ENCODE results near the gene UBXN2A.
"Not testable (repeated sequence)": the region's sequence is repeated elsewhere in the genome, so short reads cannot be mapped to it uniquely, and the experiment has no call there.

UBXN2A gene

GRCh38 chr2:23947350-23947749 is 7.1 kb downstream of the UBXN2A start:
- no peaks in the 10 kb centered on the region for H3K36me3 ChIP-seq (ENCODE audit: control insufficient read depth, insufficient read depth, low read length)
- H3K27ac ChIP-seq = no peak overlapping the region
- H3K9ac ChIP-seq = no peak overlapping the region
- no peak overlapping the region for H2AFZ ChIP-seq
- H3K27me3 ChIP-seq (ENCODE audit: control insufficient read depth, insufficient read depth, low read length) = no peaks in the 10 kb centered on the region
- no peak for TF ChIP-seq CTCF (IDR thresholded peaks at IDR 0.05)
- H3K4me2 ChIP-seq (ENCODE audit: low read length) = no peak overlapping the region
- no peaks in the 10 kb centered on the region for H3K9me3 ChIP-seq (ENCODE audit: control insufficient read depth, low read length)
- H3K4me3 ChIP-seq (ENCODE audit: low read depth, low read length) = no peak overlapping the region
- peaks cover 3% of the 10 kb centered on the region for H3K4me1 ChIP-seq
- H3K79me2 ChIP-seq = peaks cover 28% of the 10 kb centered on the region

- not testable (repeated sequence) for H3K4me1 ChIP-seq; H3K27me3 ChIP-seq (ENCODE audit: control insufficient read depth, insufficient read depth, low read length); H3K4me2 ChIP-seq (ENCODE audit: low read length); H3K36me3 ChIP-seq (ENCODE audit: control insufficient read depth, insufficient read depth, low read length); H3K9me3 ChIP-seq (ENCODE audit: control insufficient read depth, low read length); H2AFZ ChIP-seq; H3K4me3 ChIP-seq (ENCODE audit: low read depth, low read length); H3K27ac ChIP-seq; H3K9ac ChIP-seq
- peaks cover 21% of the 10 kb centered on the region for H3K79me2 ChIP-seq
Observed at GRCh38 chr2:23952558-23952957, 12.3 kb downstream of the UBXN2A start.

- H3K4me2 ChIP-seq (ENCODE audit: low read length) = no peak overlapping the region
- H3K36me3 ChIP-seq (ENCODE audit: control insufficient read depth, insufficient read depth, low read length) = no peaks in the 10 kb centered on the region
- H3K27ac ChIP-seq = no peak overlapping the region
- H3K4me3 ChIP-seq (ENCODE audit: low read depth, low read length) = no peak overlapping the region
- no peak overlapping the region for H3K9ac ChIP-seq
- TF ChIP-seq CTCF (IDR thresholded peaks at IDR 0.05) = no peak
- H3K27me3 ChIP-seq (ENCODE audit: control insufficient read depth, insufficient read depth, low read length) = no peaks in the 10 kb centered on the region
- no peaks in the 10 kb centered on the region for H3K9me3 ChIP-seq (ENCODE audit: control insufficient read depth, low read length)
- H2AFZ ChIP-seq = no peak overlapping the region
- H3K4me1 ChIP-seq = no peaks in the 10 kb centered on the region
- H3K79me2 ChIP-seq = peaks cover 21% of the 10 kb centered on the region
Observed at GRCh38 chr2:23953625-23954024, 13.4 kb downstream of the UBXN2A start.

GRCh38 chr2:23954325-23955014 is 14.2 kb downstream of the UBXN2A start:
- H3K9ac ChIP-seq = no peak overlapping the region
- no peaks in the 10 kb centered on the region for H3K9me3 ChIP-seq (ENCODE audit: control insufficient read depth, low read length)
- H3K27ac ChIP-seq = no peak overlapping the region
- H3K36me3 ChIP-seq (ENCODE audit: control insufficient read depth, insufficient read depth, low read length) = no peaks in the 10 kb centered on the region
- no peak overlapping the region for H3K4me2 ChIP-seq (ENCODE audit: low read length)
- H3K4me3 ChIP-seq (ENCODE audit: low read depth, low read length) = no peak overlapping the region
- H3K4me1 ChIP-seq = no peaks in the 10 kb centered on the region
- no peaks in the 10 kb centered on the region for H3K27me3 ChIP-seq (ENCODE audit: control insufficient read depth, insufficient read depth, low read length)
- peaks cover 17% of the 10 kb centered on the region for H3K79me2 ChIP-seq
- no peak for TF ChIP-seq CTCF (IDR thresholded peaks at IDR 0.05)
- no peak overlapping the region for H2AFZ ChIP-seq

- no peaks in the 10 kb centered on the region for H3K4me1 ChIP-seq
- no peaks in the 10 kb centered on the region for H3K9me3 ChIP-seq (ENCODE audit: control insufficient read depth, low read length)
- no peaks in the 10 kb centered on the region for H3K27me3 ChIP-seq (ENCODE audit: control insufficient read depth, insufficient read depth, low read length)
- no peaks in the 10 kb centered on the region for H3K36me3 ChIP-seq (ENCODE audit: control insufficient read depth, insufficient read depth, low read length)
- no peak for TF ChIP-seq CTCF (IDR thresholded peaks at IDR 0.05)
- H3K79me2 ChIP-seq = peaks cover 8% of the 10 kb centered on the region
- no peak overlapping the region for H2AFZ ChIP-seq
- H3K4me2 ChIP-seq (ENCODE audit: low read length) = no peak overlapping the region
- no peak overlapping the region for H3K27ac ChIP-seq
- H3K4me3 ChIP-seq (ENCODE audit: low read depth, low read length) = no peak overlapping the region
- H3K9ac ChIP-seq = no peak overlapping the region
Observed at GRCh38 chr2:23967846-23968245, 27.6 kb downstream of the UBXN2A start.

Measured in parathyroid adenoma (tissue), 2 donors.